ENCODE data around the gene GPR18. TPM values are rescaled to one million over a fixed set of nuclear protein-coding genes. Genes with fewer than 3 reads are reported as not detected.

GPR18 gene
- total RNA-seq, 1 experiment from 2014 or later: not detected

- Histone ChIP-seq H3K36me3 (ENCODE audit: control insufficient read depth in 1 of 2, insufficient read depth in 2 of 2, low read length in 2 of 2) (no peaks in the 10 kb centered on the region), H3K27ac (ENCODE audit: low read depth, low read length) (no peak overlapping the region), H3K9me3 (ENCODE audit: control insufficient read depth in 1 of 2, insufficient read depth in 1 of 2, low read depth in 1 of 2, low read length in 2 of 2) (no peaks in the 10 kb centered on the region), H3K4me3 (replicated peaks in 1 of 2; ENCODE audit: low read depth in 1 of 2, low read length in 2 of 2) (no peak overlapping the region), H3K9ac (ENCODE audit: low read length) (no peak overlapping the region), H3K79me2 (ENCODE audit: insufficient read depth, low read length) (peaks cover 13% of the 10 kb centered on the region; the same call in 1 of the 2 replicates), H3K27me3 (ENCODE audit: insufficient read depth, low read length) (no peaks in the 10 kb centered on the region), H4K20me1 (ENCODE audit: insufficient read depth) (no peaks in the 10 kb centered on the region), H2AFZ (ENCODE audit: low read depth, low read length, poor library complexity, severe bottlenecking) (no peak overlapping the region), H3K4me2 (ENCODE audit: low read length) (no peak overlapping the region), H3K9me2 (ENCODE audit: insufficient read depth) (no peaks in the 10 kb centered on the region), H3K4me1 (ENCODE audit: control insufficient read depth in 1 of 2, insufficient read depth in 2 of 2, low read length in 2 of 2) (no peaks in the 10 kb centered on the region)
- BruUV-seq (replicated peaks): no TSS peak
- no peak for ATAC-seq
- ChIA-PET POLR2A (no interaction called here), CTCF (interaction anchor here (1.2 to 2.1 kb wide), 2 partner anchors 17 to 22 kb away, joined by 5 to 9 read pairs; no protein-coding TSS in a partner anchor), RAD21 (ENCODE audit: low non-redundant PET in 1 of 2, low total read pairs in 2 of 2, uncharacterized antibody in 2 of 2, unreplicated experiment in 2 of 2) (no interaction called here)
- intact Hi-C loops (cut with micrococcal nuclease): no loop called here
- TF ChIP-seq EZH2phosphoT487 (IDR thresholded peaks at IDR 0.05; ENCODE audit: borderline replicate concordance) (no peak), SP1 (IDR thresholded peaks at IDR 0.05; ENCODE audit: low read depth) (no peak), EZH2 (IDR thresholded peaks at IDR 0.05) (no peak), POLR2A (IDR thresholded peaks at IDR 0.05; ENCODE audit: borderline replicate concordance, extremely low read depth, insufficient read depth, insufficient read length) (no peak)
- DNase-seq (ENCODE audit: low read depth, low spot score): no peak
Observed at GRCh38 chr13:99287551-99287950, 29.4 kb upstream of the GPR18 start.

GRCh38 chr13:99285432-99286182 lies 27.4 kb upstream of the GPR18 start:
- ChIA-PET CTCF (interaction anchor here (0.9 kb wide), 1 partner anchor 16 kb away, joined by 3 read pairs; no protein-coding TSS in a partner anchor), POLR2A (no interaction called here), RAD21 (ENCODE audit: low non-redundant PET in 1 of 2, low total read pairs in 2 of 2, uncharacterized antibody in 2 of 2, unreplicated experiment in 2 of 2) (no interaction called here)
- Histone ChIP-seq H3K27ac (ENCODE audit: low read depth, low read length) (no peak overlapping the region), H3K9me2 (ENCODE audit: insufficient read depth) (no peaks in the 10 kb centered on the region), H3K79me2 (ENCODE audit: insufficient read depth, low read length) (peaks cover 18% of the 10 kb centered on the region; the same call in 1 of the 2 replicates), H2AFZ (ENCODE audit: low read depth, low read length, poor library complexity, severe bottlenecking) (no peak overlapping the region), H3K27me3 (ENCODE audit: insufficient read depth, low read length) (no peaks in the 10 kb centered on the region), H3K4me2 (ENCODE audit: low read length) (no peak overlapping the region), H3K9ac (ENCODE audit: low read length) (no peak overlapping the region), H3K4me3 (replicated peaks in 1 of 2; ENCODE audit: low read depth in 1 of 2, low read length in 2 of 2) (no peak overlapping the region), H3K9me3 (ENCODE audit: control insufficient read depth in 1 of 2, insufficient read depth in 1 of 2, low read depth in 1 of 2, low read length in 2 of 2) (no peaks in the 10 kb centered on the region), H4K20me1 (ENCODE audit: insufficient read depth) (no peaks in the 10 kb centered on the region), H3K36me3 (ENCODE audit: control insufficient read depth in 1 of 2, insufficient read depth in 2 of 2, low read length in 2 of 2) (no peaks in the 10 kb centered on the region), H3K4me1 (ENCODE audit: control insufficient read depth in 1 of 2, insufficient read depth in 2 of 2, low read length in 2 of 2) (no peaks in the 10 kb centered on the region)
- no peak for DNase-seq (ENCODE audit: low read depth, low spot score)
- intact Hi-C loops (cut with micrococcal nuclease): no loop called here
- BruUV-seq (replicated peaks): no TSS peak
- ATAC-seq: no peak
- TF ChIP-seq EZH2phosphoT487 (IDR thresholded peaks at IDR 0.05; ENCODE audit: borderline replicate concordance): no peak
- TF ChIP-seq YY1 (IDR thresholded peaks at IDR 0.05; ENCODE audit: extremely low read depth, insufficient replicate concordance, low read depth, low read length): no peak
- no peak for TF ChIP-seq REST (IDR thresholded peaks at IDR 0.05; ENCODE audit: low read depth)
- TF ChIP-seq CEBPB (IDR thresholded peaks at IDR 0.05; ENCODE audit: low read depth): no peak
- no peak for TF ChIP-seq ELF1 (IDR thresholded peaks at IDR 0.05; ENCODE audit: borderline replicate concordance, low read depth)
- TF ChIP-seq MAX (IDR thresholded peaks at IDR 0.05): no peak
- TF ChIP-seq SRF (IDR thresholded peaks at IDR 0.05; ENCODE audit: low read depth): no peak
- TF ChIP-seq FOSL1 (IDR thresholded peaks at IDR 0.05; ENCODE audit: low read depth): no peak
- TF ChIP-seq ZNF274 (IDR thresholded peaks at IDR 0.05; ENCODE audit: low read depth, low read length): no peak
- TF ChIP-seq POLR2A (IDR thresholded peaks at IDR 0.05; ENCODE audit: borderline replicate concordance, extremely low read depth, insufficient read depth, insufficient read length): no peak
- TF ChIP-seq ZFX (IDR thresholded peaks at IDR 0.05): no peak
- TF ChIP-seq CBX3 (IDR thresholded peaks at IDR 0.05; ENCODE audit: low read depth): no peak
- TF ChIP-seq POLR2AphosphoS5 (IDR thresholded peaks at IDR 0.05; ENCODE audit: low read depth, low read length): no peak
- no peak for TF ChIP-seq RAD21 (IDR thresholded peaks at IDR 0.05; ENCODE audit: low read depth)
